HL-60 (cell line): ENCODE results near the gene PSMD5.

ENCODE experiments used
- DNase-seq, 2 experiments: peaks; one replicate each; pipeline ENCODE4 v3.0.0-alpha.2; 2010 to 2020; ENCODE audit warnings: low read depth in 1 of 2, low spot score in 1 of 2
- H3K27ac ChIP-seq: fragments of 250-450 bp; sonication (Bioruptor Pico); replicated peaks from 2 replicates; pipeline ENCODE4 v1.5.1; 2020; ENCODE audit warnings: mild to moderate bottlenecking, moderate library complexity
- H3K27me3 ChIP-seq: fragments of 250-450 bp; sonication (Bioruptor Pico); 2 replicates; pipeline ENCODE4 v1.5.1; 2021; ENCODE audit warnings: mild to moderate bottlenecking, moderate library complexity; ENCODE audit not compliant: insufficient read depth, poor library complexity, severe bottlenecking
- H3K4me3 ChIP-seq: replicated peaks from 2 replicates; pipeline ENCODE4 v1.5.1; 2011; ENCODE audit warnings: mild to moderate bottlenecking, control low read depth, low read length; ENCODE audit not compliant: insufficient read depth
- GABPA ChIP-seq: IDR thresholded peaks from 2 replicates; pipeline ENCODE4 v1.6.1; 2012; ENCODE audit warnings: low read depth
- POLR2AphosphoS5 ChIP-seq: IDR thresholded peaks from 2 replicates; pipeline ENCODE4 v1.6.1; 2012; ENCODE audit warnings: low read depth
- SPI1 ChIP-seq: IDR thresholded peaks from 2 replicates; pipeline ENCODE4 v1.6.1; 2012; ENCODE audit warnings: low read depth, mild to moderate bottlenecking, borderline replicate concordance
- TF ChIP-seq, protein P1 (sequence below): IDR thresholded peaks from 2 replicates; pipeline ENCODE4 v1.6.1; 2012; ENCODE audit warnings: low read depth; ENCODE audit not compliant: insufficient replicate concordance
- TF ChIP-seq, protein P2 (sequence below): IDR thresholded peaks from one replicate; pipeline ENCODE4 v1.5.1; 2011; ENCODE audit warnings: low read length, control low read depth, inconsistent platforms; ENCODE audit not compliant: insufficient read depth

Gene PSMD5

DNA sequence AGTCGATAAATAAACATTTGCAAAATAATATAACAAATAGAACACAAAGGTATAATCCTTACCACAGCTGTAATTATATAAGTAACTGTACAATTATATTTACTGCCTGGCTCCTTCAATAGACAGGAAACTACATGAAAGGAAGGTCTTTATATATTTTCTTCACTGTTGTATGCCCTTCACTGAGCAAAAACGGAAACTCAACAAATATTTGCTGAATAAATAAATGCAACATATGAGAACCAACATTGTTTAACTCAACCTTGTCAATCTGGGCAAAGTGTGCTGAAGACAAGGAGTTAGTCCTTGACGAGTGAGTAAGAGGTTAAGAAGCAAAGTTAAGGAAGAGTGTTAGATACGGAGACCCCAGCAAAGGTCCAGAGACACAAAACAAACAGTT is 22.6 kb downstream of the PSMD5 start:
- TF ChIP-seq GABPA: no peak
- TF ChIP-seq, protein P1, sequence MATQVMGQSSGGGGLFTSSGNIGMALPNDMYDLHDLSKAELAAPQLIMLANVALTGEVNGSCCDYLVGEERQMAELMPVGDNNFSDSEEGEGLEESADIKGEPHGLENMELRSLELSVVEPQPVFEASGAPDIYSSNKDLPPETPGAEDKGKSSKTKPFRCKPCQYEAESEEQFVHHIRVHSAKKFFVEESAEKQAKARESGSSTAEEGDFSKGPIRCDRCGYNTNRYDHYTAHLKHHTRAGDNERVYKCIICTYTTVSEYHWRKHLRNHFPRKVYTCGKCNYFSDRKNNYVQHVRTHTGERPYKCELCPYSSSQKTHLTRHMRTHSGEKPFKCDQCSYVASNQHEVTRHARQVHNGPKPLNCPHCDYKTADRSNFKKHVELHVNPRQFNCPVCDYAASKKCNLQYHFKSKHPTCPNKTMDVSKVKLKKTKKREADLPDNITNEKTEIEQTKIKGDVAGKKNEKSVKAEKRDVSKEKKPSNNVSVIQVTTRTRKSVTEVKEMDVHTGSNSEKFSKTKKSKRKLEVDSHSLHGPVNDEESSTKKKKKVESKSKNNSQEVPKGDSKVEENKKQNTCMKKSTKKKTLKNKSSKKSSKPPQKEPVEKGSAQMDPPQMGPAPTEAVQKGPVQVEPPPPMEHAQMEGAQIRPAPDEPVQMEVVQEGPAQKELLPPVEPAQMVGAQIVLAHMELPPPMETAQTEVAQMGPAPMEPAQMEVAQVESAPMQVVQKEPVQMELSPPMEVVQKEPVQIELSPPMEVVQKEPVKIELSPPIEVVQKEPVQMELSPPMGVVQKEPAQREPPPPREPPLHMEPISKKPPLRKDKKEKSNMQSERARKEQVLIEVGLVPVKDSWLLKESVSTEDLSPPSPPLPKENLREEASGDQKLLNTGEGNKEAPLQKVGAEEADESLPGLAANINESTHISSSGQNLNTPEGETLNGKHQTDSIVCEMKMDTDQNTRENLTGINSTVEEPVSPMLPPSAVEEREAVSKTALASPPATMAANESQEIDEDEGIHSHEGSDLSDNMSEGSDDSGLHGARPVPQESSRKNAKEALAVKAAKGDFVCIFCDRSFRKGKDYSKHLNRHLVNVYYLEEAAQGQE: no peak
- no peak for TF ChIP-seq POLR2AphosphoS5
- TF ChIP-seq, protein P2, sequence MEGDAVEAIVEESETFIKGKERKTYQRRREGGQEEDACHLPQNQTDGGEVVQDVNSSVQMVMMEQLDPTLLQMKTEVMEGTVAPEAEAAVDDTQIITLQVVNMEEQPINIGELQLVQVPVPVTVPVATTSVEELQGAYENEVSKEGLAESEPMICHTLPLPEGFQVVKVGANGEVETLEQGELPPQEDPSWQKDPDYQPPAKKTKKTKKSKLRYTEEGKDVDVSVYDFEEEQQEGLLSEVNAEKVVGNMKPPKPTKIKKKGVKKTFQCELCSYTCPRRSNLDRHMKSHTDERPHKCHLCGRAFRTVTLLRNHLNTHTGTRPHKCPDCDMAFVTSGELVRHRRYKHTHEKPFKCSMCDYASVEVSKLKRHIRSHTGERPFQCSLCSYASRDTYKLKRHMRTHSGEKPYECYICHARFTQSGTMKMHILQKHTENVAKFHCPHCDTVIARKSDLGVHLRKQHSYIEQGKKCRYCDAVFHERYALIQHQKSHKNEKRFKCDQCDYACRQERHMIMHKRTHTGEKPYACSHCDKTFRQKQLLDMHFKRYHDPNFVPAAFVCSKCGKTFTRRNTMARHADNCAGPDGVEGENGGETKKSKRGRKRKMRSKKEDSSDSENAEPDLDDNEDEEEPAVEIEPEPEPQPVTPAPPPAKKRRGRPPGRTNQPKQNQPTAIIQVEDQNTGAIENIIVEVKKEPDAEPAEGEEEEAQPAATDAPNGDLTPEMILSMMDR: no peak
- no peak for TF ChIP-seq SPI1
- Histone ChIP-seq H3K27me3 (no peaks in the 10 kb centered on the region), H3K27ac (no peak overlapping the region), H3K4me3 (no peak overlapping the region)
- no peak for DNase-seq

DNA sequence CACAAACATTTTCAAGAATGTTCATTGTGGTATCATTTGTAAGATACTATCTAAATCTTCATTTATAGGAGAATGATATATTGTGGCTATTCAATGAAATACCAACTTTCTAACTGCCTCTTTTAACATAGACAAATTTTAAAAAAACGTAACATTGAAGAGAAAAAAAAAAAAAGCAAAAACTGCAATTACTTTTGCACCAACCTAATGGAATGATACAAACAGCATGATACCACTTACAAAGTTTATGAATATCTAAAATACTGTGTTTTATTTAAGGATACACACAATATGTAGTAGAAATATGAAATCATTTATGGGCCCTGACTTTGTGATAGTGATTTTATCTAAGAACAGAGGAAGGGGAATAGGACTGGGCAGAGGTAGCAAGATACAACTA is 24.1 kb downstream of the PSMD5 start:
- TF ChIP-seq SPI1: no peak
- TF ChIP-seq, protein P2: no peak
- no peak for TF ChIP-seq POLR2AphosphoS5
- TF ChIP-seq GABPA: no peak
- TF ChIP-seq, protein P1: no peak
- H3K27me3 ChIP-seq: no peaks in the 10 kb centered on the region
- no peak overlapping the region for H3K4me3 ChIP-seq
- H3K27ac ChIP-seq: no peak overlapping the region
- DNase-seq: no peak

DNA sequence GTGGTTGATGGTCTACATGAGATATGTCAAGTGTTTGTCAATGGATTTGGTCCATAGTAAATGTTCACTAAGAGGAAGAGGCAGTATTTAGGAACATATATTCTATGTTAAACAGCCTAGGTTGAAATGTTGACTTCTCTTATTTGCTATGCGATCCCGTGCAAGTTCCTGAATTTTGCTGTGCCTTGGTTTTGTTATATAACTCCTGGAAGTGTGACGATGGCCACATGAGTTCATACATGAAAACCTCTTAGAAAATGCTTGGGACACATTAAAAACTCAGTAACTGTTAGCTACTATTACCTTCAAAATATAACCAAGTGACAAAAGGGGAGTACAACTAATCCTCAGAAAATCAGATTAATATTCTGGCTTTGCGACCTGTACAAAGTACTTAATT is 27.6 kb downstream of the PSMD5 start:
- no peak for DNase-seq
- Histone ChIP-seq H3K27ac (no peak overlapping the region), H3K27me3 (no peaks in the 10 kb centered on the region), H3K4me3 (no peak overlapping the region)
- TF ChIP-seq, protein P1: no peak

DNA sequence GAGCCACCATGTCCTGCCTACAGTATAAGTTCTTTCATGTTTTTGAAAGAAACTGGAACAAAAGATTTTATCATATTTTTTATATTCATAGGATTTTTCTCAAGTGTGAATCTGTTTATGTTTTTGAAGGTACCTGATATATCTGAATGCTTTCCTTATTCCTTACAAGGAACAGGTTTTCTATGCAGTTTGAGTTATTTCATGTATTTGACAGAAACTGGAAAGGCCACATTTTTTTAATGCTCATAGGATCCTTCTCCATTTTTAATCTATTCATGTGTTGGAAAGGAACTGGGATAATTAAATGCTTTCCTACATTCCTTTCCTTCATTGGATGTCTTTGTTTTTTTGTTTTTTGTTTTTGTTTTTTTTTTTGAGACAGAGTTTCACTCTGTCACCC is 33.8 kb downstream of the PSMD5 start:
- no peak overlapping the region for H3K27ac ChIP-seq
- TF ChIP-seq, protein P2: no peak
- TF ChIP-seq GABPA: no peak
- no peak for TF ChIP-seq SPI1
- TF ChIP-seq, protein P1: no peak
- no peak for TF ChIP-seq POLR2AphosphoS5
- no peak overlapping the region for H3K4me3 ChIP-seq
- no peak for DNase-seq
- no peaks in the 10 kb centered on the region for H3K27me3 ChIP-seq
